Upper lobe of left lung (tissue), 4 donors: ENCODE results near the gene EIF4G2.

Experiments used
- EP300 ChIP-seq, 4 donors: sonication (generic); formaldehyde crosslinking; IDR thresholded peaks; one replicate each; pipeline ENCODE4 v1.5.1; 2017; ENCODE audit warnings: antibody characterized with exemption in 4 of 4, control low read depth in 2 of 4
- POLR2A ChIP-seq, 4 donors: fragments of 450-650 bp; IDR thresholded peaks; one replicate each; pipeline ENCODE4 v1.5.1; 2016 to 2017; ENCODE audit warnings: antibody characterized with exemption in 4 of 4, mild to moderate bottlenecking in 2 of 4
- TF ChIP-seq, protein P1 (sequence below), 6 experiments: fragments of 450-650 bp in 4 of 6; fragments of 200-600 bp in 2 of 6; sonication (generic) in 2 of 6; IDR thresholded peaks; one replicate each; pipeline ENCODE4 v1.5.1; 2016 to 2019; ENCODE audit warnings: antibody characterized with exemption in 6 of 6

DNA sequence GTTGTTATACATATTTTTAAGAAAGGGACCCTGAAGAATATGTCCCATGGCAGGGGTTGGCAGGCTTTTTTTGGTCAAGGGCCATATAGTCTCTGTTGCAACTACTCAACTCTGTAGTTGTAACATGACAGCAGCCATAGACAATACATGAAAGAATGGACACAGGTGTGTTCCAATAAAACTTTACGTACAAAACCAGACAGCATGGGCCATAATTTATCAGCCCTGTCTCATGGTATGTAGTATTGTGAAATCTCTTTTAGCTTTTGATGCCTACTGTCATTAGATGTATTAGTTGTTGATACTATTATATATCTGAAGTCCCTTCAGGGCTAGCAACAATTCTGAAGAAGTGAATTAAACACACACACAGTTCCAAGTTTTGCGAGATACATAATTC is 46.6 kb upstream of the EIF4G2 start:
- TF ChIP-seq, protein P1, sequence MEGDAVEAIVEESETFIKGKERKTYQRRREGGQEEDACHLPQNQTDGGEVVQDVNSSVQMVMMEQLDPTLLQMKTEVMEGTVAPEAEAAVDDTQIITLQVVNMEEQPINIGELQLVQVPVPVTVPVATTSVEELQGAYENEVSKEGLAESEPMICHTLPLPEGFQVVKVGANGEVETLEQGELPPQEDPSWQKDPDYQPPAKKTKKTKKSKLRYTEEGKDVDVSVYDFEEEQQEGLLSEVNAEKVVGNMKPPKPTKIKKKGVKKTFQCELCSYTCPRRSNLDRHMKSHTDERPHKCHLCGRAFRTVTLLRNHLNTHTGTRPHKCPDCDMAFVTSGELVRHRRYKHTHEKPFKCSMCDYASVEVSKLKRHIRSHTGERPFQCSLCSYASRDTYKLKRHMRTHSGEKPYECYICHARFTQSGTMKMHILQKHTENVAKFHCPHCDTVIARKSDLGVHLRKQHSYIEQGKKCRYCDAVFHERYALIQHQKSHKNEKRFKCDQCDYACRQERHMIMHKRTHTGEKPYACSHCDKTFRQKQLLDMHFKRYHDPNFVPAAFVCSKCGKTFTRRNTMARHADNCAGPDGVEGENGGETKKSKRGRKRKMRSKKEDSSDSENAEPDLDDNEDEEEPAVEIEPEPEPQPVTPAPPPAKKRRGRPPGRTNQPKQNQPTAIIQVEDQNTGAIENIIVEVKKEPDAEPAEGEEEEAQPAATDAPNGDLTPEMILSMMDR (IDR thresholded peaks at IDR 0.05), result no peak
- TF ChIP-seq POLR2A (IDR thresholded peaks at IDR 0.05) (no peak), EP300 (IDR thresholded peaks at IDR 0.05) (no peak)
